Kasumi-1 (cell line): Measurements from ENCODE around the gene DNAI1.

Experiments
- DNase-seq, 2 experiments: peaks; one replicate each; lab custom pipeline; 2025; lab: John Stamatoyannopoulos, UW

Gene DNAI1

GRCh38 chr9:34541540-34541939, 82.9 kb downstream of the DNAI1 start:
- no peak for DNase-seq

DNA sequence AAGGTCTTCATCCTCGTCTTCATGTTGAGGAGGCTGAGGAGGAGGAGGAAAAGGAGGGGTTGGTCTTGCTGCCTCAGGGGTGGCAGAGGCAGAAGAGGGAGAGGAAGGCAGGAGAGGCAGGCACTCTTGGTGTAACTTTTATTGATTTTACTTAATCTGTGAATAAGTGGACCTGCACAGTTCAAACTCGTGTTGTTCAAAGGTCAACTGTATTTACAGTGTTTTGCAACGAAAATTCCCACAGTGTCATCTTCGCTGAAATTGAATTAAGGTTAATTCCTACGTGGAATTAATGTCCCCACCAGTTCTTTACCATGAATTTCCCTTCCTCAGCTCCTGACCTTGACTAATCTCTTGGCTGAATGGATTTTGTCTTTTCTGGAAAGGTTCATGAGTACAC, 85.4 kb downstream of the DNAI1 start:
- no peak for DNase-seq

GRCh38 chr9:34545497-34545896, 86.9 kb downstream of the DNAI1 start:
- no peak for DNase-seq

GRCh38 chr9:34546102-34546833, 87.7 kb downstream of the DNAI1 start:
- no peak for DNase-seq

DNA sequence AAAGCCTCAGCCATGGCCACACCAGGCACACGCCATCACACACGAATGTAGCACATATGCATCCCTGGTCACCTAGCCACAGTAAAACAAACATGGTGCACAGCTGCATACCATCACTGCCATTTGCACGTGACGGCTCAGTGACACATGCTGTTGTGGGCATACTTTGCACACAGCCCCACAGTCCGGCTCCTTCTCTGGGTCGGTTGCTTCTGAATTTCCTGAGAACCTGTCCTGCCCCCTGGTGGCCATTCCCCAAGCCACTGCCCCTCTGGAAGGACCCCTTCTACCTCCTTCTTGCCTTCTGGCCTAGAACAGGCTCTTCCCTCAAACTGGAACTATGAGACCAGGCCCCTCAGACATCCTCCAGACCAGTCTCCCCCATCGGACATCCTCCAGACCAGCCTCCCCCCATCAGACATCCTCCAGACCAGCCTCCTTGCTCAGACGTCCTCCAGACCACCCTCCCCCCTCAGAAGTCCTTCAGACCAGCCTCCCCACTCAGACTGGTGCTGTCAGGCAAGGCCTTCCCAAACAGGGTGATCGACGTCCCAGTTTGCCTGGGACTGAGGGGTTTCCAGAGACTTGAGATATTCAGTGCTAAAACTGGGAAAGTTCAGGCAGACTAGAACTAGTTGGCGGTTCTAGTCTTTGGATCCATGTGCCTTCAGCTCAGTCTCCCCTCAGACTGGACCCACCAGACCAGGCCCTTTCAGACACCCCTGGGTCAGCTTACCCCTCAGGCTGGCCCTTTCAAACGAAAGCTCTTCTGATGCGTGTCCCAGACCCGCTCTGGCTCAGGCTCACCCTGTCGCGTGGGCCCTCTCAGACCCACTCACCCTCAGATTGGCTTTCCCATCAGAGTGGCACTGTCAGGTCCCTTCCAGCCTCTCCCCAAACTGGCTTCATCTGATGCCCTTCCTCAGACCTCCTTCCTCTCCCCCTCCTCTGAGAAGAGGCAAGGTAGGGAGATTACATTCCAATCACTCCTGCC, 88.5 kb downstream of the DNAI1 start:
- DNase-seq, result peak; percentile 66 to 71

GRCh38 chr9:34547960-34548611, 89.5 kb downstream of the DNAI1 start:
- peak; percentile 12 to 44 for DNase-seq

- DNase-seq, result no peak
Observed at GRCh38 chr9:34549407-34549732, 90.8 kb downstream of the DNAI1 start.

- DNase-seq, result no peak
Observed at GRCh38 chr9:34550016-34550680, 91.5 kb downstream of the DNAI1 start.

GRCh38 chr9:34550681-34551270, 92.2 kb downstream of the DNAI1 start:
- DNase-seq, result no peak

- no peak for DNase-seq
Observed at GRCh38 chr9:34551751-34552605, 93.4 kb downstream of the DNAI1 start.

GRCh38 chr9:34552606-34552981, 94.0 kb downstream of the DNAI1 start:
- DNase-seq, result no peak

GRCh38 chr9:34552986-34553385, 94.4 kb downstream of the DNAI1 start:
- no peak for DNase-seq

- DNase-seq, result no peak
Observed at GRCh38 chr9:34553511-34554021, 95.0 kb downstream of the DNAI1 start.

DNA sequence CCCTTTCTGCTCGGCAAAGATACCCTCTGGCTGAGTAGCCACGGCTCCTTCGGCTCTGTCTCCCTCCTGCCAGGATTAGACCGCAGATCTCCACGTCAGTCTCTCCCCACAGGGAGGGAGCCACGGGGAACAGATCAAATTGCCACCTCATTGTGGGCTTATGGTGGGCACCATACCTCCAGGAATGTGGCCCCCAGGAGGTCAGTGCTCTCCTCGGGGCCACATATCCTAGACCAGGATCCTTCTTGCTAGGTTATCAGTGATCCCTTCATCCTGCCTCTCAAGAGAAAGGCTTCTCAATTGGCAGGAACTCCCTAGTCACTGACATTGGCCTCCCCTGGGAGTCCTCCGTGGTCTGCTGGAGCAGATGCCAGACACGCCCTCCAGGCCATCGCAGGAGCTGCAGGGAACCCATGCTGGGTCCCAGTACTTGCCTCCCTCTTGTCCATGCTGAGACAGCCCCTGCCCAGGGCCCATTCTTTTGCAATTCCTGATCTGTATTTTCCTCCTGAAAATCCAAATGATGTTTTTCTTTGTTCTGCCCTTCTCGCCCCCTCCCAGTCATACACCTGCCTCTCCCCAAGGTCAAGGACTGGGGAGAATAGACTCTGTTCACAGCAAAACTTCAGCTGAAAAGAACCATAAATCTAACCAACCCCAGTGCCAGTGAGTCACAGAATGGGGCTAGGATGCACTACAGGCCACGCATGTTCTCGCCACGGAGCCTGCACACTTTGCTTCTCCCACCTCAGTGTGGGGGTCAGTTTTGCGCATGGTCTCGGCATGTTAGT, 95.8 kb downstream of the DNAI1 start:
- DNase-seq, result no peak

- no peak for DNase-seq
Observed at GRCh38 chr9:34555002-34555348, 96.4 kb downstream of the DNAI1 start.

DNA sequence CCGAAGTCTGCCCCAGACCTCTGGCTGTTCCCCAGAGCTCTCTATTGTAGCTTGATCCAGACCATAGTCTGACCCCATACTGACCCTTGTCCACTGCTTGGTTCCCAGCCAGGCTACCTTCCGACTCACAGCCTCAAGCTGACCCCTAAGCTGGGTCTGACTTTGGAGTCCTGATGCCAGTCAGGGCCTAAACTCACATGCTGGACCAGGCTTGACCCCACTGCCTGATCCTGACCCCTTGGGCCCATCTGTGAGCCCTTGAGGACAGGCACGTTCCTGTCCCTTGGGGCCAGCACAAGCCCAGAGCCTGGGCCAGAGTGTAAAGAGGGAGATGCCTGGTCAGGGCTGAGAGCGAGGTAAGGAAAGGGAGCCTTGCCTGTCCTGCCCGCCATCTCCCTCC, 96.9 kb downstream of the DNAI1 start:
- DNase-seq, result no peak

DNA sequence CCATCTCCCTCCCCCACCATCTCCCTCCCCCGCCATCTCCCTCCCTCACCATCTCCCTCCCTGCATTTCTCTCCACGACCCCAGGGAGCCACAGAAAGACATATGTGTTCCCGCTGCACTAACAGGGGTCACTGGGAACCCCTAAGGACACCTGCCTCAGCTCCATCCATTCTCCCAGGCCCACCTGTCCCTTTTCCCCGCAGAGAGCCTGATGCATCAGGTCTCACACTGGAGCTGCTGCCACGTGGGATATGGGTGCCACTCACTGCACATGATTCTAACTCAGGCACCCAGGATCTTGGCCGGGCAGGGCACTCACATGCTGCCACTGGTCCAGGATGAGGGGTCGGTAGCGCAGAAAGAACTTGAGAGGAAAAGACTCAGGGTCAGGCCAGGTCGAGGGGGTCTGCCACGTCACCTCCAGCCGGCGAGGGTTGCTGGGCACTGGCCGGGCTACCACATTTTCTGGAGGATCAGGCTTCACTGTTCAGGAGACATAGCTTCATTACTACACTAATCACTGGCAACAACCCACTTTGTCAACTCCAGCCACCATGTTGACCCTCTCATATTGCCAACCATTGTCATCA, 97.4 kb downstream of the DNAI1 start:
- no peak for DNase-seq

GRCh38 chr9:34556949-34557348, 98.3 kb downstream of the DNAI1 start:
- no peak for DNase-seq
